H1 (cell line): ENCODE results near the gene PAPSS2. TPM values are rescaled to one million over a fixed set of nuclear protein-coding genes. Genes with fewer than 3 reads are reported as not detected.

Source experiments
- CTCF ChIA-PET: fragments of 300-600 bp; sonication (Branson Sonifier 250); formaldehyde crosslinking; loops from one replicate; lab custom pipeline; 2021; ENCODE audit not compliant: partially characterized antibody; lab: Charles Lee
- POLR2A ChIA-PET: fragments of 300-600 bp; sonication (Branson Sonifier 250); formaldehyde crosslinking; loops from one replicate; lab custom pipeline; 2021; ENCODE audit warnings: inconsistent platforms; ENCODE audit not compliant: partially characterized antibody; lab: Charles Lee
- DNase-seq, 2 experiments: peaks; one replicate each; pipeline versions ENCODE4 v3.0.0 to v3.0.0-alpha.2; 2010 to 2022; ENCODE audit warnings: low spot score in 2 of 2, low read depth in 1 of 2, mixed read lengths in 1 of 2
- FAIRE-seq: peaks from 2 replicates; lab custom pipeline; 2011; peaks lifted over from hg19 to GRCh38; lab: Jason Lieb, UNC
- H2AFZ ChIP-seq: 2 replicates; pipeline ENCODE4 v1.8.1; 2012; ENCODE audit warnings: low read length, inconsistent platforms
- H2AK5ac ChIP-seq: 2 replicates; pipeline ENCODE4 v1.6.1; 2013; ENCODE audit warnings: low read depth, low read length
- H2BK120ac ChIP-seq: replicated peaks from 2 replicates; pipeline ENCODE3; 2013; ENCODE audit warnings: low read depth, low read length, inconsistent platforms
- H2BK12ac ChIP-seq: 2 replicates; pipeline ENCODE4 v1.6.1; 2013; ENCODE audit warnings: low read depth, low read length
- H2BK15ac ChIP-seq: 2 replicates; pipeline ENCODE4 v1.6.1; 2013; ENCODE audit warnings: low read length
- H2BK20ac ChIP-seq: 2 replicates; pipeline ENCODE4 v1.6.1; 2013; ENCODE audit warnings: low read length
- H2BK5ac ChIP-seq: 2 replicates; pipeline ENCODE4 v1.6.1; 2013; ENCODE audit warnings: low read depth, low read length
- H3K14ac ChIP-seq: 2 replicates; pipeline ENCODE4 v1.6.1; 2013; ENCODE audit warnings: inconsistent platforms; ENCODE audit not compliant: insufficient read length
- H3K18ac ChIP-seq: 2 replicates; pipeline ENCODE4 v1.6.1; 2013; ENCODE audit warnings: low read length; ENCODE audit errors: extremely low read depth
- H3K23ac ChIP-seq: 2 replicates; pipeline ENCODE4 v1.6.1; 2013; ENCODE audit warnings: inconsistent platforms; ENCODE audit not compliant: insufficient read length
- H3K23me2 ChIP-seq: 2 replicates; pipeline ENCODE4 v1.6.1; 2013; ENCODE audit warnings: low read depth, low read length
- H3K27ac ChIP-seq: 2 replicates; pipeline ENCODE4 v1.6.1; 2011; ENCODE audit warnings: low read depth, low read length, inconsistent platforms
- H3K27me3 ChIP-seq, 4 experiments: replicated peaks in 1 of 4; 1 replicate in 1 of 4; 2 replicates in 3 of 4; pipeline versions ENCODE4 v1.6.1 to v1.8.1; 2011 to 2013; ENCODE audit warnings: low read length in 3 of 4, mild to moderate bottlenecking in 3 of 4, inconsistent platforms in 2 of 4, mixed read lengths in 2 of 4, moderate library complexity in 1 of 4; ENCODE audit not compliant: control insufficient read depth in 3 of 4, insufficient read depth in 3 of 4; ENCODE audit errors: extremely low read depth in 1 of 4
- H3K36me3 ChIP-seq, 4 experiments: 2 replicates each; pipeline versions ENCODE4 v1.6.1 to v1.8.1; 2011 to 2013; ENCODE audit warnings: mild to moderate bottlenecking in 4 of 4, low read length in 3 of 4, moderate library complexity in 2 of 4, control low read depth in 1 of 4, inconsistent platforms in 1 of 4; ENCODE audit not compliant: insufficient read depth in 4 of 4, control insufficient read depth in 2 of 4
- H3K4ac ChIP-seq: replicated peaks from 2 replicates; pipeline ENCODE3; 2013; ENCODE audit warnings: low read length, low read depth, mixed read lengths, inconsistent platforms; ENCODE audit not compliant: insufficient read length
- H3K4me1 ChIP-seq, 4 experiments: replicated peaks in 1 of 4; 1 replicate in 1 of 4; 2 replicates in 3 of 4; pipeline versions ENCODE4 v1.6.1 to v1.8.1; 2011 to 2013; ENCODE audit warnings: low read length in 3 of 4, inconsistent platforms in 2 of 4, mixed read lengths in 1 of 4; ENCODE audit not compliant: insufficient read depth in 4 of 4, control insufficient read depth in 3 of 4
- H3K4me2 ChIP-seq, 2 experiments: 2 replicates each; pipeline versions ENCODE4 v1.6.1 to v1.8.1; 2011 to 2013; ENCODE audit warnings: low read depth in 2 of 2, low read length in 2 of 2, control low read depth in 1 of 2, inconsistent platforms in 1 of 2, mild to moderate bottlenecking in 1 of 2; ENCODE audit not compliant: insufficient read depth in 1 of 2
- H3K4me3 ChIP-seq, 4 experiments: fragments of 200-600, 300-600 bp in 1 of 4; sonication (generic), shearing (Covaris generic), sonication (Bioruptor Twin) in 1 of 4; 2 replicates each; pipeline versions ENCODE4 v1.5.1 to v1.8.1; 2011 to 2016; ENCODE audit warnings: low read length in 4 of 4, low read depth in 3 of 4, control low read depth in 2 of 4, inconsistent platforms in 2 of 4, mild to moderate bottlenecking in 2 of 4, mixed read lengths in 1 of 4, moderate library complexity in 1 of 4; ENCODE audit not compliant: insufficient read depth in 2 of 4; ENCODE audit errors: extremely low read depth in 1 of 4
- H3K56ac ChIP-seq: replicated peaks from 2 replicates; pipeline ENCODE3; 2013; ENCODE audit warnings: low read depth, mild to moderate bottlenecking, mixed read lengths, low read length, inconsistent platforms; ENCODE audit not compliant: insufficient read length
- H3K79me1 ChIP-seq: 2 replicates; pipeline ENCODE4 v1.6.1; 2013; ENCODE audit warnings: low read depth, low read length, control low read depth
- H3K79me2 ChIP-seq, 2 experiments: 2 replicates each; pipeline versions ENCODE4 v1.6.1 to v1.8.1; 2012 to 2013; ENCODE audit warnings: low read length in 2 of 2, mild to moderate bottlenecking in 2 of 2, inconsistent platforms in 1 of 2; ENCODE audit not compliant: insufficient read depth in 2 of 2, control insufficient read depth in 1 of 2
- H3K9ac ChIP-seq, 4 experiments: replicated peaks in 1 of 4; 1 replicate in 1 of 4; 2 replicates in 3 of 4; pipeline versions ENCODE4 v1.6.1 to v1.8.1; 2011 to 2013; ENCODE audit warnings: low read depth in 3 of 4, low read length in 3 of 4, control low read depth in 2 of 4, mild to moderate bottlenecking in 2 of 4, moderate library complexity in 2 of 4, inconsistent platforms in 1 of 4; ENCODE audit errors: extremely low read depth in 1 of 4
- H3K9me3 ChIP-seq, 2 experiments: 2 replicates each; pipeline versions ENCODE4 v1.6.1 to v1.8.1; 2012 to 2013; ENCODE audit warnings: mild to moderate bottlenecking in 2 of 2, moderate library complexity in 2 of 2, control low read depth in 1 of 2, inconsistent platforms in 1 of 2, low read depth in 1 of 2, low read length in 1 of 2, mixed read lengths in 1 of 2; ENCODE audit not compliant: insufficient read depth in 2 of 2
- H4K20me1 ChIP-seq, 2 experiments: replicated peaks in 1 of 2; 2 replicates each; pipeline versions ENCODE3 to v1.8.1; 2011 to 2013; ENCODE audit warnings: inconsistent platforms in 2 of 2, low read length in 2 of 2, mild to moderate bottlenecking in 1 of 2; ENCODE audit not compliant: insufficient read depth in 2 of 2, control insufficient read depth in 1 of 2
- H4K5ac ChIP-seq: 2 replicates; pipeline ENCODE4 v1.6.1; 2013; ENCODE audit warnings: low read length, low read depth, mixed read lengths, inconsistent platforms; ENCODE audit not compliant: insufficient read length
- H4K8ac ChIP-seq: 2 replicates; pipeline ENCODE4 v1.8.0; 2013; ENCODE audit warnings: mild to moderate bottlenecking, moderate library complexity, low read length, inconsistent platforms; ENCODE audit not compliant: insufficient read depth; ENCODE audit errors: extremely low read depth
- H4K91ac ChIP-seq: replicated peaks from 2 replicates; pipeline ENCODE3; 2013; ENCODE audit warnings: low read length, mixed read lengths, inconsistent platforms; ENCODE audit not compliant: insufficient read length
- CHD1 ChIP-seq: IDR thresholded peaks from 2 replicates; pipeline ENCODE4 v1.6.1; 2012; ENCODE audit warnings: low read depth, low read length, improper control_type of control experiment
- CTBP2 ChIP-seq: IDR thresholded peaks from 2 replicates; pipeline ENCODE4 v1.7.0; 2011; ENCODE audit warnings: borderline replicate concordance, mild to moderate bottlenecking, moderate library complexity, mixed read lengths, low read length; ENCODE audit not compliant: insufficient read depth, insufficient read length
- E2F6 ChIP-seq: IDR thresholded peaks from 2 replicates; pipeline ENCODE4 v1.6.1; 2012; ENCODE audit warnings: inconsistent platforms
- HDAC6 ChIP-seq: IDR thresholded peaks from one replicate; pipeline ENCODE4 v1.7.1; 2012; ENCODE audit warnings: low read depth, mild to moderate bottlenecking, inconsistent platforms, low read length, moderate library complexity
- KDM1A ChIP-seq: fragments of 200-600, 300-600 bp; sonication (generic); IDR thresholded peaks from 2 replicates; pipeline ENCODE4 v1.7.1; 2016; ENCODE audit warnings: mild to moderate bottlenecking, low read length, borderline replicate concordance
- KDM5A ChIP-seq: fragments of 200-600 bp; IDR thresholded peaks from 2 replicates; pipeline ENCODE4 v1.7.1; 2012; ENCODE audit warnings: mild to moderate bottlenecking, low read length, inconsistent platforms, mixed read lengths
- NRF1 ChIP-seq: IDR thresholded peaks from 2 replicates; pipeline ENCODE4 v1.6.1; 2011; ENCODE audit warnings: mild to moderate bottlenecking, low read depth, low read length, improper control_type of control experiment
- POLR2A ChIP-seq, 2 experiments: IDR thresholded peaks; 1 replicate in 1 of 2; 2 replicates in 1 of 2; pipeline ENCODE4 v1.6.1; 2011; ENCODE audit warnings: low read depth in 2 of 2, low read length in 2 of 2, mild to moderate bottlenecking in 2 of 2; ENCODE audit errors: control extremely low read depth in 1 of 2
- POU5F1 ChIP-seq: IDR thresholded peaks from 2 replicates; pipeline ENCODE4 v1.6.1; 2011; ENCODE audit warnings: low read depth, mild to moderate bottlenecking, low read length, moderate library complexity
- RFX5 ChIP-seq: IDR thresholded peaks from 2 replicates; pipeline ENCODE4 v1.6.1; 2011; ENCODE audit warnings: low read depth, low read length, improper control_type of control experiment, borderline replicate concordance
- SIRT6 ChIP-seq: IDR thresholded peaks from one replicate; pipeline ENCODE4 v1.7.1; 2012; ENCODE audit warnings: low read length, inconsistent platforms
- SP2 ChIP-seq: IDR thresholded peaks from 2 replicates; pipeline ENCODE4 v1.6.1; 2012; ENCODE audit warnings: mild to moderate bottlenecking, low read length, inconsistent platforms
- SUZ12 ChIP-seq: fragments of 200-600 bp; sonication (generic); IDR thresholded peaks from 2 replicates; pipeline ENCODE4 v1.6.1; 2012; ENCODE audit warnings: mild to moderate bottlenecking, inconsistent platforms, low read length, moderate library complexity, mixed read lengths
- YY1 ChIP-seq: IDR thresholded peaks from 2 replicates; pipeline ENCODE4 v1.6.1; 2011; ENCODE audit warnings: low read depth, mild to moderate bottlenecking, low read length
- WGBS, 2 experiments: shearing (Covaris generic) in 1 of 2; methylation state at CpG; one replicate each; pipeline versions ENCODE4 v1.1.6 to v1.1.7; 2013 to 2015; ENCODE audit warnings: low lambda C conversion rate in 2 of 2, mixed read lengths in 2 of 2, inconsistent platforms in 1 of 2, low coverage in 1 of 2, missing lambda C conversion rate in 1 of 2; ENCODE audit not compliant: insufficient replicate concordance in 2 of 2, insufficient coverage in 1 of 2, insufficient read length in 1 of 2; ENCODE audit errors: extremely low coverage in 1 of 2, missing lambda C conversion rate in 1 of 2; 5-methylcytosine and 5-hydroxymethylcytosine counted together
- polyA plus RNA-seq, 7 experiments: library from polyadenylated mRNA; depleted of rRNA in 3 of 7; stranded (reverse) in 5 of 7; unstranded in 2 of 7; fragments of >200 nt in 5 of 7; fragments of 200-250 nt in 2 of 7; gene quantifications; 1 replicate in 5 of 7; 2 replicates in 1 of 7; 4 replicates in 1 of 7; pipeline versions ENCODE4 v1.2.1 to v1.2.3, GENCODE V29; 2011 to 2013; ENCODE audit warnings: missing spikeins in 2 of 7, mixed read lengths in 2 of 7
- total RNA-seq: library from RNA; stranded (reverse); fragmentation: NEBNext Ultra II Directional; extraction: Animal tissue kit (Norgen Biotek cat#: 25700); gene quantifications from 2 replicates; pipeline ENCODE4 v1.2.1, GENCODE V29; 2021

Gene PAPSS2
- total and polyA plus RNA-seq, 2 of the 8 experiments (the other 6 are each of a cell fraction or from before 2014, with no cell fraction given), result 7.6 to 20.2 TPM

- TF ChIP-seq POLR2A (IDR thresholded peaks at IDR 0.05; ENCODE audit: control extremely low read depth in 1 of 2, low read depth in 2 of 2, low read length in 2 of 2) (no peak), CTBP2 (no peak), YY1 (no peak), RFX5 (no peak), HDAC6 (no peak), SIRT6 (no peak), E2F6 (no peak), CHD1 (no peak), KDM1A (no peak), SUZ12 (no peak), SP2 (no peak), KDM5A (no peak), POU5F1 (no peak), NRF1 (no peak)
- H2BK15ac ChIP-seq, result no peak overlapping the region
- H2AFZ ChIP-seq, result no peak overlapping the region
- no peak overlapping the region for H3K14ac ChIP-seq
- 68% methylated on average over 1 of the region's 1 CpG; no CpG with 5 or more reads in 1 of the 2 experiments for WGBS, 2 experiments
- H3K27me3 ChIP-seq, result no peaks in the 10 kb centered on the region
- FAIRE-seq, result no peak
- H3K23ac ChIP-seq, result no peak overlapping the region
- H3K4ac ChIP-seq, result no peak overlapping the region
- H3K4me3 ChIP-seq, result no peak overlapping the region
- DNase-seq, result no peak
- no peak overlapping the region for H3K4me2 ChIP-seq
- ChIA-PET CTCF (no interaction called here), POLR2A (no interaction called here)
- no peak overlapping the region for H4K5ac ChIP-seq
- H4K91ac ChIP-seq, result no peak overlapping the region
- H3K4me1 ChIP-seq, result peaks cover 0 to 4% (median 0%) of the 10 kb centered on the region in 4 experiments; a peak in 1 of 7 replicates
- no peaks in the 10 kb centered on the region for H4K20me1 ChIP-seq
- no peak overlapping the region for H2BK20ac ChIP-seq
- no peaks in the 10 kb centered on the region; a peak in 1 of 8 replicates for H3K36me3 ChIP-seq
- no peak overlapping the region for H3K27ac ChIP-seq
- no peak overlapping the region for H3K9ac ChIP-seq
- no peak overlapping the region for H2BK12ac ChIP-seq
- no peak overlapping the region for H2BK5ac ChIP-seq
- H3K18ac ChIP-seq, result no peak overlapping the region
- no peak overlapping the region for H3K56ac ChIP-seq
- H3K9me3 ChIP-seq, result no peaks in the 10 kb centered on the region
- H3K23me2 ChIP-seq, result no peaks in the 10 kb centered on the region
- no peak overlapping the region for H2BK120ac ChIP-seq
- no peak overlapping the region for H2AK5ac ChIP-seq
- H3K79me2 ChIP-seq, result peaks cover 0 to 3% of the 10 kb centered on the region in 2 experiments; a peak in 1 of 4 replicates
- no peak overlapping the region for H4K8ac ChIP-seq
- H3K79me1 ChIP-seq, result no peaks in the 10 kb centered on the region; the same call in 1 of the 2 replicates
These were observed 15.3 kb downstream of the PAPSS2 start for GRCh38 chr10:87674943-87675342.
